OCI-LY7 (cell line): ENCODE data around the gene TTC22.

ENCODE experiments used
- CTCF ChIP-seq: fragments of 200-600 bp; sonication (generic); conservative IDR thresholded peaks from 2 replicates; pipeline ENCODE4 v1.5.1; 2014; ENCODE audit warnings: mild to moderate bottlenecking, antibody characterized with exemption, low read length, moderate library complexity, mixed read lengths
- EZH2phosphoT487 ChIP-seq: fragments of 200-600 bp; sonication (generic); IDR thresholded peaks from 2 replicates; pipeline ENCODE4 v1.6.1; 2018; ENCODE audit warnings: low read depth, borderline replicate concordance, mild to moderate bottlenecking, mixed run types, antibody characterized with exemption, low read length, moderate library complexity, mixed read lengths

- no peak for TF ChIP-seq CTCF
- TF ChIP-seq EZH2phosphoT487 = no peak
Observed at GRCh38 chr1:54825696-54826095, 24.6 kb upstream of the TTC22 start.
